ENCODE data around the gene WNT2B.
A peak's percentile ranks its signal among the peaks of the same experiment; 100 is the strongest.

DNA sequence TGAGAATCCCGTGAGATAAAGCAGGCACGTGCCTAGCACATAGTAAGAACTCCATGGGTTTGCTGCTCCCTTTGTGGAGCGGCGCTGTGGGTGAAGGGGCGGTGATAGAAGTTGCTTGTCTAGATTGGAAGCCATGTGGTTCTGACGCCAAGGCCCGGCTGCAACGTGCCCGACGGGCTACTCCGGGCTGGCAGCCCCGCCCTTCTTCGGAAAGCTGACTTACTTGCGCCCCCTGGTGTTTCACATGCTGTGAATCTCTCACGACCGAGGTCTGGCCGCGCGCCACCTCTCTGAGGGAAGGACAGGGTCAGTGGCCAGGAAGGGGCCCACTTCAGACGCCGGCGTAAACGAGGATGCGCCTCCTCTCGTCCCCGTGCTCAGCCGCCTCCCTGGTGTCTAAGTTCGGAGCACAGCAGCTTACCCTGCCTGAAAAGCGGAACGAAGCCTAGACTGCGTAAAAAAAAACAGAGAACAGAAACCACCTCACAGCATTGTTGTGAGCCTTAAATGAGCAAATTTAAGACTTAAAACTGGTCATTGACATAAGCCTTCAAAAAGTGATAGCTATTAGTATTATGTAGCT is 42.6 kb upstream of the WNT2B start:
- TF ChIP-seq CREB1 (IDR thresholded peaks at IDR 0.05; ENCODE audit: low read depth) = peak; percentile 45; the same call in 1 of the 2 replicates
- TF ChIP-seq, protein P1, sequence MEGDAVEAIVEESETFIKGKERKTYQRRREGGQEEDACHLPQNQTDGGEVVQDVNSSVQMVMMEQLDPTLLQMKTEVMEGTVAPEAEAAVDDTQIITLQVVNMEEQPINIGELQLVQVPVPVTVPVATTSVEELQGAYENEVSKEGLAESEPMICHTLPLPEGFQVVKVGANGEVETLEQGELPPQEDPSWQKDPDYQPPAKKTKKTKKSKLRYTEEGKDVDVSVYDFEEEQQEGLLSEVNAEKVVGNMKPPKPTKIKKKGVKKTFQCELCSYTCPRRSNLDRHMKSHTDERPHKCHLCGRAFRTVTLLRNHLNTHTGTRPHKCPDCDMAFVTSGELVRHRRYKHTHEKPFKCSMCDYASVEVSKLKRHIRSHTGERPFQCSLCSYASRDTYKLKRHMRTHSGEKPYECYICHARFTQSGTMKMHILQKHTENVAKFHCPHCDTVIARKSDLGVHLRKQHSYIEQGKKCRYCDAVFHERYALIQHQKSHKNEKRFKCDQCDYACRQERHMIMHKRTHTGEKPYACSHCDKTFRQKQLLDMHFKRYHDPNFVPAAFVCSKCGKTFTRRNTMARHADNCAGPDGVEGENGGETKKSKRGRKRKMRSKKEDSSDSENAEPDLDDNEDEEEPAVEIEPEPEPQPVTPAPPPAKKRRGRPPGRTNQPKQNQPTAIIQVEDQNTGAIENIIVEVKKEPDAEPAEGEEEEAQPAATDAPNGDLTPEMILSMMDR (IDR thresholded peaks at IDR 0.05 in 2 of 3, conservative IDR thresholded peaks at IDR 0.05 in 1 of 3; ENCODE audit: control insufficient read depth in 2 of 3, extremely low read depth in 1 of 3, insufficient read depth in 1 of 3, low read depth in 3 of 3, low read length in 3 of 3) = peak; percentile 77 to 91 (median 81); a peak in 5 of 6 replicates
- TF ChIP-seq EP300 (IDR thresholded peaks at IDR 0.05; ENCODE audit: borderline replicate concordance in 1 of 2, control insufficient read depth in 1 of 2, low read depth in 2 of 2, low read length in 2 of 2) = peak; percentile 85 to 94; a peak in 3 of 4 replicates
